K562 (cell line): ENCODE measurements around the gene POLK. TPM values are rescaled to one million over a fixed set of nuclear protein-coding genes. Genes with fewer than 3 reads are reported as not detected.

ENCODE experiments used
- CBFA2T3 ChIP-seq: fragments of 450-650 bp; IDR thresholded peaks from 2 replicates; pipeline ENCODE4 v1.6.1; 2017
- DDX20 ChIP-seq: fragments of 450-650 bp; IDR thresholded peaks from 2 replicates; pipeline ENCODE4 v1.6.1; 2016; ENCODE audit warnings: missing genetic modification characterization, low read depth, mild to moderate bottlenecking, missing compliant biosample characterization, moderate library complexity
- DIDO1 ChIP-seq: fragments of 450-650 bp; IDR thresholded peaks from 2 replicates; pipeline ENCODE4 v1.6.1; 2016; ENCODE audit warnings: low read depth, missing biosample characterization, missing genetic modification characterization
- KLF6 ChIP-seq: fragments of 250-450 bp; sonication (Bioruptor Pico); IDR thresholded peaks from 2 replicates; pipeline ENCODE4 v1.4.0; 2020; ENCODE audit warnings: mild to moderate bottlenecking, moderate library complexity, borderline replicate concordance
- STAT5A ChIP-seq: IDR thresholded peaks from 2 replicates; pipeline ENCODE4 v1.6.1; 2012; ENCODE audit warnings: low read length, inconsistent platforms, borderline replicate concordance
- ZHX1 ChIP-seq: fragments of 150-350 bp; conservative IDR thresholded peaks from 2 replicates; pipeline ENCODE4 v1.6.1; 2014; ENCODE audit warnings: low read length
- ZNF431 ChIP-seq: sonication (generic); formaldehyde crosslinking; IDR thresholded peaks from 2 replicates; pipeline ENCODE4 v1.8.0; 2022; ENCODE audit warnings: mild to moderate bottlenecking, missing genetic modification reagents
- ZNF79 ChIP-seq: fragments of 250-450 bp; sonication (Bioruptor Pico); IDR thresholded peaks from 2 replicates; pipeline ENCODE4 v1.4.0; 2020; ENCODE audit warnings: low read depth, mild to moderate bottlenecking, moderate library complexity
- polyA plus RNA-seq, 8 experiments: library from polyadenylated mRNA; depleted of rRNA in 4 of 8; stranded (reverse) in 5 of 8; unstranded in 3 of 8; fragments of >200 nt; fragmentation: Nextera tagmentation in 2 of 8; fragmentation: Illumina TruSeq in 1 of 8; extraction: Ambion mirVana in 2 of 8; extraction: Trizol in 1 of 8; gene quantifications; 2 replicates each; pipeline versions ENCODE4 v1.2.1 to v1.2.3, GENCODE V29; 2011 to 2014; ENCODE audit warnings: inconsistent platforms in 1 of 8, missing spikeins in 1 of 8
- total RNA-seq, 7 experiments: library from RNA; depleted of rRNA in 6 of 7; stranded (reverse); fragments of >200 nt in 6 of 7; fragmentation: Illumina TruSeq in 2 of 7; extraction: Trizol in 2 of 7; gene quantifications; 2 replicates each; pipeline versions ENCODE4 v1.2.1 to v1.2.3, GENCODE V29; 2011 to 2021; ENCODE audit warnings: low replicate concordance in 1 of 7

The POLK gene
- total and polyA plus RNA-seq, 9 of the 15 experiments (the other 6 are each of a cell fraction or from before 2014, with no cell fraction given): 6.1 to 31.6 (median 16.5) TPM

- TF ChIP-seq ZHX1: no peak
- peak; percentile 90 for TF ChIP-seq KLF6 (CRISPR knock-in tag)
- TF ChIP-seq CBFA2T3: no peak
- TF ChIP-seq ZNF431 (CRISPR knock-in tag): no peak; the same call in 1 of the 2 replicates
- no peak for TF ChIP-seq ZNF79 (CRISPR knock-in tag)
- TF ChIP-seq DIDO1 (tag): peak; percentile 53; the same call in 1 of the 2 replicates
- TF ChIP-seq DDX20 (tag): no peak
- no peak for TF ChIP-seq STAT5A
Observed at GRCh38 chr5:75511435-75512382, at the start of gene POLK, which contains the start of gene CERT1 (continued).
